Thyroid gland (tissue), 4 donors: Measurements from ENCODE around the gene EPM2AIP1.

Source experiments
- POLR2A ChIP-seq, 2 donors: fragments of 450-650 bp; IDR thresholded peaks; one replicate each; pipeline ENCODE4 v1.6.1; 2017; ENCODE audit warnings: antibody characterized with exemption in 2 of 2, mild to moderate bottlenecking in 2 of 2, moderate library complexity in 1 of 2
- TF ChIP-seq, protein P1 (sequence below), 6 experiments: fragments of 200-600 bp in 3 of 6; fragments of 450-650 bp in 3 of 6; sonication (generic) in 3 of 6; IDR thresholded peaks; one replicate each; pipeline ENCODE4 v1.5.1; 2016 to 2019; ENCODE audit warnings: antibody characterized with exemption in 6 of 6, mild to moderate bottlenecking in 2 of 6, inconsistent platforms in 1 of 6, moderate library complexity in 1 of 6

DNA sequence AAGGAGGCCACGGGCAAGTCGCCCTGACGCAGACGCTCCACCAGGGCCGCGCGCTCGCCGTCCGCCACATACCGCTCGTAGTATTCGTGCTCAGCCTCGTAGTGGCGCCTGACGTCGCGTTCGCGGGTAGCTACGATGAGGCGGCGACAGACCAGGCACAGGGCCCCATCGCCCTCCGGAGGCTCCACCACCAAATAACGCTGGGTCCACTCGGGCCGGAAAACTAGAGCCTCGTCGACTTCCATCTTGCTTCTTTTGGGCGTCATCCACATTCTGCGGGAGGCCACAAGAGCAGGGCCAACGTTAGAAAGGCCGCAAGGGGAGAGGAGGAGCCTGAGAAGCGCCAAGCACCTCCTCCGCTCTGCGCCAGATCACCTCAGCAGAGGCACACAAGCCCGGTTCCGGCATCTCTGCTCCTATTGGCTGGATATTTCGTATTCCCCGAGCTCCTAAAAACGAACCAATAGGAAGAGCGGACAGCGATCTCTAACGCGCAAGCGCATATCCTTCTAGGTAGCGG is at the start of gene EPM2AIP1:
- TF ChIP-seq, protein P1, sequence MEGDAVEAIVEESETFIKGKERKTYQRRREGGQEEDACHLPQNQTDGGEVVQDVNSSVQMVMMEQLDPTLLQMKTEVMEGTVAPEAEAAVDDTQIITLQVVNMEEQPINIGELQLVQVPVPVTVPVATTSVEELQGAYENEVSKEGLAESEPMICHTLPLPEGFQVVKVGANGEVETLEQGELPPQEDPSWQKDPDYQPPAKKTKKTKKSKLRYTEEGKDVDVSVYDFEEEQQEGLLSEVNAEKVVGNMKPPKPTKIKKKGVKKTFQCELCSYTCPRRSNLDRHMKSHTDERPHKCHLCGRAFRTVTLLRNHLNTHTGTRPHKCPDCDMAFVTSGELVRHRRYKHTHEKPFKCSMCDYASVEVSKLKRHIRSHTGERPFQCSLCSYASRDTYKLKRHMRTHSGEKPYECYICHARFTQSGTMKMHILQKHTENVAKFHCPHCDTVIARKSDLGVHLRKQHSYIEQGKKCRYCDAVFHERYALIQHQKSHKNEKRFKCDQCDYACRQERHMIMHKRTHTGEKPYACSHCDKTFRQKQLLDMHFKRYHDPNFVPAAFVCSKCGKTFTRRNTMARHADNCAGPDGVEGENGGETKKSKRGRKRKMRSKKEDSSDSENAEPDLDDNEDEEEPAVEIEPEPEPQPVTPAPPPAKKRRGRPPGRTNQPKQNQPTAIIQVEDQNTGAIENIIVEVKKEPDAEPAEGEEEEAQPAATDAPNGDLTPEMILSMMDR (IDR thresholded peaks at IDR 0.05) = peak in 4 of 6 experiments; percentile 26 to 58 (median 41)
- TF ChIP-seq POLR2A (IDR thresholded peaks at IDR 0.05) = peak; percentile 87 to 99
